H1 (cell line): Measurements from ENCODE around the gene PLEKHH2. TPM values are rescaled to one million over a fixed set of nuclear protein-coding genes. Genes with fewer than 3 reads are reported as not detected.

Source experiments
- CTCF ChIA-PET: fragments of 300-600 bp; sonication (Branson Sonifier 250); formaldehyde crosslinking; loops from one replicate; lab custom pipeline; 2021; ENCODE audit not compliant: partially characterized antibody; lab: Charles Lee
- POLR2A ChIA-PET: fragments of 300-600 bp; sonication (Branson Sonifier 250); formaldehyde crosslinking; loops from one replicate; lab custom pipeline; 2021; ENCODE audit warnings: inconsistent platforms; ENCODE audit not compliant: partially characterized antibody; lab: Charles Lee
- DNase-seq, 2 experiments: peaks; one replicate each; pipeline versions ENCODE4 v3.0.0 to v3.0.0-alpha.2; 2010 to 2022; ENCODE audit warnings: low spot score in 2 of 2, low read depth in 1 of 2, mixed read lengths in 1 of 2
- FAIRE-seq: peaks from 2 replicates; lab custom pipeline; 2011; peaks lifted over from hg19 to GRCh38; lab: Jason Lieb, UNC
- H2AFZ ChIP-seq: 2 replicates; pipeline ENCODE4 v1.8.1; 2012; ENCODE audit warnings: low read length, inconsistent platforms
- H2AK5ac ChIP-seq: 2 replicates; pipeline ENCODE4 v1.6.1; 2013; ENCODE audit warnings: low read depth, low read length
- H2BK120ac ChIP-seq: replicated peaks from 2 replicates; pipeline ENCODE3; 2013; ENCODE audit warnings: low read depth, low read length, inconsistent platforms
- H2BK12ac ChIP-seq: 2 replicates; pipeline ENCODE4 v1.6.1; 2013; ENCODE audit warnings: low read depth, low read length
- H2BK15ac ChIP-seq: 2 replicates; pipeline ENCODE4 v1.6.1; 2013; ENCODE audit warnings: low read length
- H2BK20ac ChIP-seq: 2 replicates; pipeline ENCODE4 v1.6.1; 2013; ENCODE audit warnings: low read length
- H2BK5ac ChIP-seq: 2 replicates; pipeline ENCODE4 v1.6.1; 2013; ENCODE audit warnings: low read depth, low read length
- H3K14ac ChIP-seq: 2 replicates; pipeline ENCODE4 v1.6.1; 2013; ENCODE audit warnings: inconsistent platforms; ENCODE audit not compliant: insufficient read length
- H3K18ac ChIP-seq: 2 replicates; pipeline ENCODE4 v1.6.1; 2013; ENCODE audit warnings: low read length; ENCODE audit errors: extremely low read depth
- H3K23ac ChIP-seq: 2 replicates; pipeline ENCODE4 v1.6.1; 2013; ENCODE audit warnings: inconsistent platforms; ENCODE audit not compliant: insufficient read length
- H3K23me2 ChIP-seq: 2 replicates; pipeline ENCODE4 v1.6.1; 2013; ENCODE audit warnings: low read depth, low read length
- H3K27ac ChIP-seq: 2 replicates; pipeline ENCODE4 v1.6.1; 2011; ENCODE audit warnings: low read depth, low read length, inconsistent platforms
- H3K27me3 ChIP-seq, 4 experiments: replicated peaks in 1 of 4; 1 replicate in 1 of 4; 2 replicates in 3 of 4; pipeline versions ENCODE4 v1.6.1 to v1.8.1; 2011 to 2013; ENCODE audit warnings: low read length in 3 of 4, mild to moderate bottlenecking in 3 of 4, inconsistent platforms in 2 of 4, mixed read lengths in 2 of 4, moderate library complexity in 1 of 4; ENCODE audit not compliant: control insufficient read depth in 3 of 4, insufficient read depth in 3 of 4; ENCODE audit errors: extremely low read depth in 1 of 4
- H3K36me3 ChIP-seq, 4 experiments: 2 replicates each; pipeline versions ENCODE4 v1.6.1 to v1.8.1; 2011 to 2013; ENCODE audit warnings: mild to moderate bottlenecking in 4 of 4, low read length in 3 of 4, moderate library complexity in 2 of 4, control low read depth in 1 of 4, inconsistent platforms in 1 of 4; ENCODE audit not compliant: insufficient read depth in 4 of 4, control insufficient read depth in 2 of 4
- H3K4ac ChIP-seq: replicated peaks from 2 replicates; pipeline ENCODE3; 2013; ENCODE audit warnings: low read length, low read depth, mixed read lengths, inconsistent platforms; ENCODE audit not compliant: insufficient read length
- H3K4me1 ChIP-seq, 4 experiments: replicated peaks in 1 of 4; 1 replicate in 1 of 4; 2 replicates in 3 of 4; pipeline versions ENCODE4 v1.6.1 to v1.8.1; 2011 to 2013; ENCODE audit warnings: low read length in 3 of 4, inconsistent platforms in 2 of 4, mixed read lengths in 1 of 4; ENCODE audit not compliant: insufficient read depth in 4 of 4, control insufficient read depth in 3 of 4
- H3K4me2 ChIP-seq, 2 experiments: 2 replicates each; pipeline versions ENCODE4 v1.6.1 to v1.8.1; 2011 to 2013; ENCODE audit warnings: low read depth in 2 of 2, low read length in 2 of 2, control low read depth in 1 of 2, inconsistent platforms in 1 of 2, mild to moderate bottlenecking in 1 of 2; ENCODE audit not compliant: insufficient read depth in 1 of 2
- H3K4me3 ChIP-seq, 4 experiments: fragments of 200-600, 300-600 bp in 1 of 4; sonication (generic), shearing (Covaris generic), sonication (Bioruptor Twin) in 1 of 4; 2 replicates each; pipeline versions ENCODE4 v1.5.1 to v1.8.1; 2011 to 2016; ENCODE audit warnings: low read length in 4 of 4, low read depth in 3 of 4, control low read depth in 2 of 4, inconsistent platforms in 2 of 4, mild to moderate bottlenecking in 2 of 4, mixed read lengths in 1 of 4, moderate library complexity in 1 of 4; ENCODE audit not compliant: insufficient read depth in 2 of 4; ENCODE audit errors: extremely low read depth in 1 of 4
- H3K56ac ChIP-seq: replicated peaks from 2 replicates; pipeline ENCODE3; 2013; ENCODE audit warnings: low read depth, mild to moderate bottlenecking, mixed read lengths, low read length, inconsistent platforms; ENCODE audit not compliant: insufficient read length
- H3K79me1 ChIP-seq: 2 replicates; pipeline ENCODE4 v1.6.1; 2013; ENCODE audit warnings: low read depth, low read length, control low read depth
- H3K79me2 ChIP-seq, 2 experiments: 2 replicates each; pipeline versions ENCODE4 v1.6.1 to v1.8.1; 2012 to 2013; ENCODE audit warnings: low read length in 2 of 2, mild to moderate bottlenecking in 2 of 2, inconsistent platforms in 1 of 2; ENCODE audit not compliant: insufficient read depth in 2 of 2, control insufficient read depth in 1 of 2
- H3K9ac ChIP-seq, 4 experiments: replicated peaks in 1 of 4; 1 replicate in 1 of 4; 2 replicates in 3 of 4; pipeline versions ENCODE4 v1.6.1 to v1.8.1; 2011 to 2013; ENCODE audit warnings: low read depth in 3 of 4, low read length in 3 of 4, control low read depth in 2 of 4, mild to moderate bottlenecking in 2 of 4, moderate library complexity in 2 of 4, inconsistent platforms in 1 of 4; ENCODE audit errors: extremely low read depth in 1 of 4
- H3K9me3 ChIP-seq, 2 experiments: 2 replicates each; pipeline versions ENCODE4 v1.6.1 to v1.8.1; 2012 to 2013; ENCODE audit warnings: mild to moderate bottlenecking in 2 of 2, moderate library complexity in 2 of 2, control low read depth in 1 of 2, inconsistent platforms in 1 of 2, low read depth in 1 of 2, low read length in 1 of 2, mixed read lengths in 1 of 2; ENCODE audit not compliant: insufficient read depth in 2 of 2
- H4K20me1 ChIP-seq, 2 experiments: replicated peaks in 1 of 2; 2 replicates each; pipeline versions ENCODE3 to v1.8.1; 2011 to 2013; ENCODE audit warnings: inconsistent platforms in 2 of 2, low read length in 2 of 2, mild to moderate bottlenecking in 1 of 2; ENCODE audit not compliant: insufficient read depth in 2 of 2, control insufficient read depth in 1 of 2
- H4K5ac ChIP-seq: 2 replicates; pipeline ENCODE4 v1.6.1; 2013; ENCODE audit warnings: low read length, low read depth, mixed read lengths, inconsistent platforms; ENCODE audit not compliant: insufficient read length
- H4K8ac ChIP-seq: 2 replicates; pipeline ENCODE4 v1.8.0; 2013; ENCODE audit warnings: mild to moderate bottlenecking, moderate library complexity, low read length, inconsistent platforms; ENCODE audit not compliant: insufficient read depth; ENCODE audit errors: extremely low read depth
- H4K91ac ChIP-seq: replicated peaks from 2 replicates; pipeline ENCODE3; 2013; ENCODE audit warnings: low read length, mixed read lengths, inconsistent platforms; ENCODE audit not compliant: insufficient read length
- CREB1 ChIP-seq: IDR thresholded peaks from 2 replicates; pipeline ENCODE4 v1.6.1; 2012; ENCODE audit warnings: inconsistent platforms
- E2F6 ChIP-seq: IDR thresholded peaks from 2 replicates; pipeline ENCODE4 v1.6.1; 2012; ENCODE audit warnings: inconsistent platforms
- GABPA ChIP-seq: IDR thresholded peaks from 2 replicates; pipeline ENCODE4 v1.6.1; 2011; ENCODE audit warnings: mild to moderate bottlenecking, low read length, moderate library complexity, borderline replicate concordance; ENCODE audit not compliant: insufficient read depth
- SP1 ChIP-seq: IDR thresholded peaks from 2 replicates; pipeline ENCODE4 v1.6.1; 2011; ENCODE audit warnings: low read depth, low read length
- SP4 ChIP-seq: IDR thresholded peaks from 2 replicates; pipeline ENCODE4 v1.6.1; 2012; ENCODE audit warnings: low read length, inconsistent platforms
- WGBS, 2 experiments: shearing (Covaris generic) in 1 of 2; methylation state at CpG; one replicate each; pipeline versions ENCODE4 v1.1.6 to v1.1.7; 2013 to 2015; ENCODE audit warnings: low lambda C conversion rate in 2 of 2, mixed read lengths in 2 of 2, inconsistent platforms in 1 of 2, low coverage in 1 of 2, missing lambda C conversion rate in 1 of 2; ENCODE audit not compliant: insufficient replicate concordance in 2 of 2, insufficient coverage in 1 of 2, insufficient read length in 1 of 2; ENCODE audit errors: extremely low coverage in 1 of 2, missing lambda C conversion rate in 1 of 2; 5-methylcytosine and 5-hydroxymethylcytosine counted together
- polyA plus RNA-seq, 7 experiments: library from polyadenylated mRNA; depleted of rRNA in 3 of 7; stranded (reverse) in 5 of 7; unstranded in 2 of 7; fragments of >200 nt in 5 of 7; fragments of 200-250 nt in 2 of 7; gene quantifications; 1 replicate in 5 of 7; 2 replicates in 1 of 7; 4 replicates in 1 of 7; pipeline versions ENCODE4 v1.2.1 to v1.2.3, GENCODE V29; 2011 to 2013; ENCODE audit warnings: missing spikeins in 2 of 7, mixed read lengths in 2 of 7
- total RNA-seq: library from RNA; stranded (reverse); fragmentation: NEBNext Ultra II Directional; extraction: Animal tissue kit (Norgen Biotek cat#: 25700); gene quantifications from 2 replicates; pipeline ENCODE4 v1.2.1, GENCODE V29; 2021
- TF ChIP-seq, protein P1 (sequence below): IDR thresholded peaks from 2 replicates; pipeline ENCODE4 v1.6.1; 2011; ENCODE audit warnings: low read depth, mild to moderate bottlenecking, low read length; ENCODE audit not compliant: insufficient read depth

PLEKHH2 gene
- total and polyA plus RNA-seq, 2 of the 8 experiments (the other 6 are each of a cell fraction or from before 2014, with no cell fraction given) = 2.2 to 5.0 TPM

- Histone ChIP-seq H2BK120ac (no peak overlapping the region), H3K27ac (no peak overlapping the region), H4K20me1 (no peaks in the 10 kb centered on the region), H3K36me3 (no peaks in the 10 kb centered on the region), H4K5ac (no peak overlapping the region), H3K4me3 (no peak overlapping the region), H3K23ac (no peak overlapping the region), H2AFZ (no peak overlapping the region), H3K27me3 (no peaks in the 10 kb centered on the region), H2BK20ac (no peak overlapping the region), H3K18ac (no peak overlapping the region), H2AK5ac (no peak overlapping the region), H3K79me2 (no peaks in the 10 kb centered on the region), H2BK5ac (no peak overlapping the region), H3K56ac (no peak overlapping the region), H4K91ac (no peak overlapping the region), H3K14ac (no peak overlapping the region), H3K4ac (no peak overlapping the region), H2BK15ac (no peak overlapping the region), H3K4me2 (no peak overlapping the region), H3K79me1 (no peaks in the 10 kb centered on the region), H3K4me1 (peaks cover 0 to 7% (median 3%) of the 10 kb centered on the region in 4 experiments; a peak in 3 of 7 replicates)
- FAIRE-seq (no peak), DNase-seq (no peak)
- 93% methylated on average over 2 of the region's 2 CpGs; no CpG with 5 or more reads in 1 of the 2 experiments for WGBS, 2 experiments
- ChIA-PET CTCF (interaction anchor here (1.3 kb wide), 1 partner anchor 12 kb away, joined by 3 read pairs; no protein-coding TSS in a partner anchor), POLR2A (no interaction called here)
- TF ChIP-seq SP1 = no peak
- no peak for TF ChIP-seq GABPA
- no peak for TF ChIP-seq E2F6
- TF ChIP-seq SP4 = no peak
- no peak for TF ChIP-seq CREB1
- TF ChIP-seq, protein P1, sequence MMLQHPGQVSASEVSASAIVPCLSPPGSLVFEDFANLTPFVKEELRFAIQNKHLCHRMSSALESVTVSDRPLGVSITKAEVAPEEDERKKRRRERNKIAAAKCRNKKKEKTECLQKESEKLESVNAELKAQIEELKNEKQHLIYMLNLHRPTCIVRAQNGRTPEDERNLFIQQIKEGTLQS = no peak
- TF ChIP-seq, all 59 proteins: peak for 0
- Histone ChIP-seq H4K8ac (no peak overlapping the region), H3K9me3 (no peaks in the 10 kb centered on the region), H3K23me2 (no peaks in the 10 kb centered on the region), H3K9ac (no peak overlapping the region), H2BK12ac (no peak overlapping the region)
Measured at GRCh38 chr2:43714164-43714563, 77.1 kb downstream of the PLEKHH2 start.
